Measurements from ENCODE around the gene SKI.

The SKI gene

GRCh38 chr1:2274929-2275475 lies 46.9 kb downstream of the SKI start:
- no peak for DNase-seq (ENCODE audit: low read depth in 2 of 2)

GRCh38 chr1:2275796-2276536 lies 47.8 kb downstream of the SKI start:
- no peak for DNase-seq (ENCODE audit: low read depth in 2 of 2)

- DNase-seq (ENCODE audit: low read depth in 2 of 2) = no peak
These were observed 48.9 kb downstream of the SKI start for GRCh38 chr1:2276803-2277580.

GRCh38 chr1:2277741-2278488 lies 49.8 kb downstream of the SKI start:
- no peak for DNase-seq (ENCODE audit: low read depth in 2 of 2)

- DNase-seq (ENCODE audit: low read depth in 2 of 2) = no peak
These were observed 50.6 kb downstream of the SKI start for GRCh38 chr1:2278591-2279209.

GRCh38 chr1:2279210-2279639 lies 51.1 kb downstream of the SKI start:
- DNase-seq (ENCODE audit: low read depth in 2 of 2) = no peak

GRCh38 chr1:2279817-2280216 lies 51.7 kb downstream of the SKI start:
- DNase-seq (ENCODE audit: low read depth in 2 of 2) = no peak

- no peak for DNase-seq (ENCODE audit: low read depth in 2 of 2)
These were observed 54.6 kb downstream of the SKI start for GRCh38 chr1:2282556-2283270.

- no peak for DNase-seq (ENCODE audit: low read depth in 2 of 2)
These were observed 55.4 kb downstream of the SKI start for GRCh38 chr1:2283371-2283990.

- no peak for DNase-seq (ENCODE audit: low read depth in 2 of 2)
These were observed 56.1 kb downstream of the SKI start for GRCh38 chr1:2283991-2284895.

GRCh38 chr1:2284932-2285331 lies 56.8 kb downstream of the SKI start:
- no peak for DNase-seq (ENCODE audit: low read depth in 2 of 2)

- DNase-seq (ENCODE audit: low read depth in 2 of 2) = no peak
These were observed 58.8 kb downstream of the SKI start for GRCh38 chr1:2286923-2287322.

- no peak for DNase-seq (ENCODE audit: low read depth in 2 of 2)
These were observed 59.5 kb downstream of the SKI start for GRCh38 chr1:2287649-2288048.

- DNase-seq (ENCODE audit: low read depth in 2 of 2) = no peak
These were observed 60.2 kb downstream of the SKI start for GRCh38 chr1:2288311-2288710.

- no peak for DNase-seq (ENCODE audit: low read depth in 2 of 2)
These were observed 60.9 kb downstream of the SKI start for GRCh38 chr1:2288816-2289536.

GRCh38 chr1:2289607-2290006 lies 61.5 kb downstream of the SKI start:
- no peak for DNase-seq (ENCODE audit: low read depth in 2 of 2)

- DNase-seq (ENCODE audit: low read depth in 2 of 2) = no peak
These were observed 62.1 kb downstream of the SKI start for GRCh38 chr1:2290171-2290578.

GRCh38 chr1:2290595-2291510 lies 62.7 kb downstream of the SKI start:
- peak; percentile 71 to 79 for DNase-seq (ENCODE audit: low read depth in 2 of 2)

Data from stimulated activated CD4-positive, alpha-beta T cell treated with anti-CD3 and anti-CD28 coated beads, Interleukin-4, amount 100 ng/mL, for 48 hours (primary cell).